ENCODE data around the gene KY.

The KY gene

GRCh38 chr3:134694946-134695543, 44.2 kb upstream of the KY start:
- no peak overlapping the region for H3K4me3 ChIP-seq (replicated peaks; ENCODE audit: low read depth, low read length)
- TF ChIP-seq CTCF (IDR thresholded peaks at IDR 0.05; ENCODE audit: low read length, missing control alignments) = no peak
- DNase-seq (ENCODE audit: low read depth) = no peak

GRCh38 chr3:134694466-134694865, 43.6 kb upstream of the KY start:
- H3K4me3 ChIP-seq (replicated peaks; ENCODE audit: low read depth, low read length) = no peak overlapping the region
- no peak for DNase-seq (ENCODE audit: low read depth)
- TF ChIP-seq CTCF (IDR thresholded peaks at IDR 0.05; ENCODE audit: low read length, missing control alignments) = no peak

GRCh38 chr3:134693804-134694203, 43.0 kb upstream of the KY start:
- TF ChIP-seq CTCF (IDR thresholded peaks at IDR 0.05; ENCODE audit: low read length, missing control alignments) = no peak
- no peak overlapping the region for H3K4me3 ChIP-seq (replicated peaks; ENCODE audit: low read depth, low read length)
- DNase-seq (ENCODE audit: low read depth) = no peak

- no peak for DNase-seq (ENCODE audit: low read depth)
- no peak for TF ChIP-seq CTCF (IDR thresholded peaks at IDR 0.05; ENCODE audit: low read length, missing control alignments)
- no peak overlapping the region for H3K4me3 ChIP-seq (replicated peaks; ENCODE audit: low read depth, low read length)
Observed at GRCh38 chr3:134693226-134693625, 42.4 kb upstream of the KY start.

GRCh38 chr3:134690226-134690625, 39.4 kb upstream of the KY start:
- no peak for TF ChIP-seq CTCF (IDR thresholded peaks at IDR 0.05; ENCODE audit: low read length, missing control alignments)
- H3K4me3 ChIP-seq (replicated peaks; ENCODE audit: low read depth, low read length) = no peak overlapping the region

GRCh38 chr3:134687642-134688041, 36.8 kb upstream of the KY start:
- no peak for DNase-seq (ENCODE audit: low read depth)
- no peak for TF ChIP-seq CTCF (IDR thresholded peaks at IDR 0.05; ENCODE audit: low read length, missing control alignments)
- no peak overlapping the region for H3K4me3 ChIP-seq (replicated peaks; ENCODE audit: low read depth, low read length)

More at GRCh38 chr3:134690226-134690625, 39.4 kb upstream of the KY start:
- DNase-seq (ENCODE audit: low read depth) = no peak
